GM18507 (cell line): ENCODE data around the gene CADM2.

Experiments used
- DNase-seq: peaks from one replicate; pipeline ENCODE4 v3.0.0; 2011; ENCODE audit warnings: low read depth; ENCODE audit not compliant: insufficient read length; ENCODE audit errors: extremely low spot score
- FAIRE-seq: peaks from 2 replicates; lab custom pipeline; 2011; peaks lifted over from hg19 to GRCh38; lab: Jason Lieb, UNC

Gene CADM2

GRCh38 chr3:84980456-84980855 lies 21.7 kb downstream of the CADM2 start:
- DNase-seq (no peak), FAIRE-seq (no peak)

GRCh38 chr3:84983490-84983889 lies 24.7 kb downstream of the CADM2 start:
- no peak for FAIRE-seq

GRCh38 chr3:84984429-84984828 lies 25.6 kb downstream of the CADM2 start:
- DNase-seq (no peak), FAIRE-seq (no peak)

More at GRCh38 chr3:84983490-84983889, 24.7 kb downstream of the CADM2 start:
- DNase-seq, result no peak

DNA sequence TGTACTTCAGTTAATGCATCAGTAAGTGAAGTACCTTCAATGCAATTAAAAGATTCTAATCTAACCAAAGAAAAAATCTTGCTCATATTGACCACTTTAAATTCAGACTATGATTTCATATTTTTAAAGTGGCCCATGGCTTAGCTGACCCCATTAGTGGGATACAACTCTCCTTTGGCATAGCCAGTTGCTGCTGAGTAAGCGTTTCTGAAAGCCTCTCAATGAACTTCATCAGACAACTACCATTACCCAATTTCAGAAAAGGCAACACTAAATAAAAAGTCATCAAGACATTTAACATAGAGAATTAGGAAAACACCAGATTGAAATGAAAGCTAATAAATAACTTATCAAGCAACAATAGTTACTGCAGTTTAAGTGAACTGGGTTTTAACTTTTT lies 27.0 kb downstream of the CADM2 start:
- no peak for FAIRE-seq
- DNase-seq, result no peak

- FAIRE-seq (no peak), DNase-seq (no peak)
Observed at GRCh38 chr3:84987706-84988504, 29.1 kb downstream of the CADM2 start.

DNA sequence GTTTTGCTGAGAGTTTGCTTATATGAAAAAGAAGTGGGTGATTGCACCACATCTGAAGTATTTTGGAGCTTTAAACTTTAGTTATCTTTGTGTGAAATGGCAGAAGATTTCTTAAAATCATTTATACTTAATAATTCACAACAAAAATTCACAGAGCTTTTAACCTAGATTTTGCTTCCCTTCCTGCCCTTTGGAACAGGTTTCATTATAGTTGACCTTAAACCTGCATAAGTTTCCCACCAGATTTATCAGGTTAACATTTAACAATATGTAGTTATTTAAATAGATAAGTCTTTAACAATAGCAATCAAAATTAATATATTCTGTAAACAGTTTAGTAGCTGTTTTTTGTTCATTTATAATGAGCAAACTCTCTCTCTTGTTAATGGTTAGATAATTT lies 30.3 kb downstream of the CADM2 start:
- no peak for DNase-seq
- FAIRE-seq, result no peak

DNA sequence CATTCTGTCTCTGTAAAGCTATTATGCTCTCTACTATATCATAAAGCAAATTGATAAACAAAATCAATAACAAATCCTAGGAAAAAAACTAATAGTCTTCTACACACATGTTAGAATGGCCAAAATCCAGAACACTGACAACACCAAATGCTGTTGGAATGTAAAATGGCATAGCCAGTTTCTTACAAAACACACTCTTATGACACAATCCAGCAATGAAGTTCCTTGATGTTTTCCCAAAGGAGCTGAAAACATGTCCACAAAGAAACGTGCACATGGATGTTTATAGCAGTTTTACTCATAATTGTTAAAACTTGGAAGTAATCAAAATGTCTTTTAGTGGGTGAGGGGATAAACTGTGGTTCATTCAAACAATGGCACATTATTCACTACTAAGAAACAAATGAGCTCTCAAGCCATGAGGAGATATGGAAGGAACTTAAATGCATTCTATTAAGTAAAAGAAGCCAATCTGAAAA lies 32.7 kb downstream of the CADM2 start:
- FAIRE-seq (no peak), DNase-seq (no peak)

GRCh38 chr3:84993956-84994355 lies 35.2 kb downstream of the CADM2 start:
- no peak for FAIRE-seq
- DNase-seq, result no peak

DNA sequence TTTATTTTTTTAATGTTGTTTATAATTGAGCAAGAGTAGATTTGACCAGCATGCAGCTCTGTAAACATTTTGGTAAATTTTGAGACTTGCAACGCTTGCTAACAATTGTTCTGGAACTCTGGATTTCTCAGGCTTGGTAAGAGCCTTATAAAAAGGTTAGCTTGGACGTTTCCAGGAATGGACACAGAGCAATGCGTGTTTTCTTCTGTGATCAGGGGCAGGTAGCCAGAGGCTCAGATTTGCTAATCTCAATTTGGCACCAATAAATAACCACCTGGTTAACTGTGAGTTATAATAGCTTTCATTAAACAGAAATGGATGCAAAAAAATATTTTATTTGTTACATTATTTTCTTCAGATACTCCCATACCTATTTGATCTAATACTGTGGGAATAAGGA lies 39.8 kb downstream of the CADM2 start:
- DNase-seq (no peak), FAIRE-seq (no peak)

GRCh38 chr3:85003479-85003878 lies 44.7 kb downstream of the CADM2 start:
- FAIRE-seq (no peak), DNase-seq (no peak)

DNA sequence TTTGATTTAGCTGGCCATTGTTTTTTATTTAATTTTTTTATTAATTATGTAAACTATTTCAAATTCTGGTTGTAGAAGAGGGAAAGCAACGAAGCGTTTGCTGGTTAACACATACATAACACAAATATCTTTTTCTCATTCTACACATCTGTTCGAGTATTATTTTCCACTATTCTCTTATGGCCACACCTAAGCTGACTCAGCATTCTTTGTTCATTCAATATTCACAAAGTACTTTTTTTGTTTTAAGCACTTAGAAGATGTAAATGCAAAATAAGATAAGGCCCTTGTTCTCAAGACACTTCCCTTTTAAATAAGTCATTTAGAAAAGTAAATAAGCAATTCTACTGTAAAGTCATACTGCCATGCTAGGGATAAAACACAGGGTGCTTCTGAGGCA lies 45.4 kb downstream of the CADM2 start:
- FAIRE-seq (no peak), DNase-seq (no peak)

DNA sequence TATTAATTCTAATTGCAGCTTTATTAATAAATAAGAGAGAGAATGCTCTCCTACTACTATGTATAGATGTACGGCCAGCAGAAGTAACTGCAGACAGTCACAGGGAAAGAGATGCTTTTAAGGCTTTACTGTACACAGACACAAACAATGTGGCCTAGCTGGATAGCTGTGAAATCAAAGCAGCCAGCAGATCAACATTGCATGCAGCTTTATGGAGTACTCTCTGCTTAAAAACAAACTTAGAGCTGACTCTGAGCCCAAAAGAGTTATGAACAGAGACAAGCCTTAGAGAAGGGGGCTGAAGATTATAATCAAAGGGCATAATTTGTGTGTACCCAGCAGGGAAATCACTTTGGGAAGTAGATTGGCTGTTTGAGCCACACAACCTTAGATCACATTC lies 47.2 kb downstream of the CADM2 start:
- no peak for FAIRE-seq
- DNase-seq, result no peak

GRCh38 chr3:85007195-85008094 lies 48.7 kb downstream of the CADM2 start:
- DNase-seq, result no peak
- FAIRE-seq, result no peak

DNA sequence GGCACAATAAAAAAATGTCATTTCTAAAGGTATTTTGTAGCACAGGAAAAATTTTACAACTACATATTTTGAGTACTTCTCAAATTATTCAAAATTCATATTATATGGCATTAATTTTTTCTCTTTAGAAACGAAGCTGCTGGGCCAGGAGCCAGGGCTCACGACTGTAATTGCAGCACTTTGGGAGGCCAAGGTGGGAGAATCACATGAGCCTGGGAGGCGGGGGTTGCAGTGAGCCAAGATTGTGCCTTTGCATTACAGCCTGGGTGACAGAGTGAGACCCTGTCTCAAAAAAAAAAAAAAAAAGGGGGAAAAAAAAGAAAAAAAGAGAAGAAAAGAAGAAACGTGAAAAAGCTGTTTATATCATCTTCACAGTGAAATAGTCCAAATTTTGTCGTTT lies 62.0 kb downstream of the CADM2 start:
- DNase-seq (no peak), FAIRE-seq (no peak)

GRCh38 chr3:85030052-85030451 lies 71.3 kb downstream of the CADM2 start:
- FAIRE-seq (no peak), DNase-seq (no peak)

- FAIRE-seq (no peak), DNase-seq (no peak)
Observed at GRCh38 chr3:85037203-85037602, 78.4 kb downstream of the CADM2 start.

GRCh38 chr3:85041001-85041400 lies 82.2 kb downstream of the CADM2 start:
- FAIRE-seq (no peak), DNase-seq (no peak)

GRCh38 chr3:85041562-85042055 lies 82.8 kb downstream of the CADM2 start:
- DNase-seq (no peak), FAIRE-seq (no peak)

- no peak for FAIRE-seq
- no peak for DNase-seq
Observed at GRCh38 chr3:85050821-85051220, 92.0 kb downstream of the CADM2 start.

GRCh38 chr3:85051786-85052185 lies 93.0 kb downstream of the CADM2 start:
- no peak for FAIRE-seq
- no peak for DNase-seq
